ENCODE results near the gene PIM2. TPM values are rescaled to one million over a fixed set of nuclear protein-coding genes. Genes with fewer than 3 reads are reported as not detected.

PIM2 gene
- total and polyA plus RNA-seq, 2 of the 4 experiments (the other 2 are of a cell fraction), result 7.3 to 9.4 TPM

- in situ Hi-C loops (cut with MboI; ENCODE audit: low sequenced_read_pairs) (no loop called here), dilution Hi-C loops (cut with HindIII; ENCODE audit: low sequenced_read_pairs, unreplicated experiment) (no loop called here), intact Hi-C loops (cut with micrococcal nuclease) (no loop called here)
- H2AFZ ChIP-seq (replicated peaks; ENCODE audit: low read length, poor library complexity), result peak within 1 kb of the TSS; percentile 98
- H3K4me2 ChIP-seq (ENCODE audit: low read depth, low read length), result peak within 1 kb of the TSS; percentile 93
- H4K5ac ChIP-seq (ENCODE audit: low read depth, low read length), result peak within 1 kb of the TSS; percentile 76
- peak within 1 kb of the TSS; percentile 93 for H3K9ac ChIP-seq (ENCODE audit: low read depth, low read length)
- H3K4ac ChIP-seq (ENCODE audit: low read depth, low read length), result peak within 1 kb of the TSS; percentile 95
- 0 out of 2 replicates have a peak, but pooled peaks cover 4% of the 10 kb centered on the region for H3K9me1 ChIP-seq (ENCODE audit: insufficient read depth, low read length)
- DNase-seq (peak; percentile 96), ATAC-seq (ENCODE audit: low read depth) (peak; percentile 94)
- peak within 1 kb of the TSS; percentile 96 for H4K91ac ChIP-seq (ENCODE audit: insufficient read depth, low read depth, low read length)
- H3K18ac ChIP-seq (ENCODE audit: low read depth, low read length), result peak within 1 kb of the TSS; percentile 80
- H4K8ac ChIP-seq (ENCODE audit: low read depth in 2 of 2, low read length in 2 of 2), result peak within 1 kb of the TSS; percentile 65 to 97
- peak within 1 kb of the TSS; percentile 85 for H2BK120ac ChIP-seq (ENCODE audit: low read depth, low read length)
- CTCF ChIA-PET, result no interaction called here
- H3K36me3 ChIP-seq (ENCODE audit: control insufficient read depth, insufficient read depth, low read length), result peaks cover 8% of the 10 kb centered on the region
- 33% methylated on average over 4 of the region's 49 CpGs; no CpG with 5 or more reads in 1 of the 2 experiments for WGBS, 2 experiments (ENCODE audit: extremely low coverage in 2 of 2, insufficient read length in 1 of 2)
- H4K20me1 ChIP-seq (ENCODE audit: insufficient read depth, low read length), result peaks cover 6% of the 10 kb centered on the region; the same call in 1 of the 2 replicates
- peak within 1 kb of the TSS; percentile 98 for H3K14ac ChIP-seq (replicated peaks; ENCODE audit: low read depth, low read length)
- peak within 1 kb of the TSS; percentile 95 for H2AK5ac ChIP-seq (ENCODE audit: low read depth, low read length)
- no TSS peak for BruUV-seq (replicated peaks)
- no peaks in the 10 kb centered on the region for H3K27me3 ChIP-seq (ENCODE audit: control insufficient read depth, insufficient read depth, low read length)
- POLR2A ChIA-PET (ENCODE audit: unreplicated experiment), result interaction anchor here (1.0 kb wide), 1 partner anchor 14 kb away, joined by 3 read pairs; the partner anchor contains the start of gene SLC35A2
- H2BK20ac ChIP-seq (ENCODE audit: low read depth, low read length), result no peak within 1 kb of the TSS
- H2BK5ac ChIP-seq (ENCODE audit: low read depth, low read length, poor library complexity, severe bottlenecking), result peak within 1 kb of the TSS; percentile 95
- H3K27ac ChIP-seq (ENCODE audit: insufficient read depth, low read length), result peak within 1 kb of the TSS; percentile 83
- no peaks in the 10 kb centered on the region for H3K9me3 ChIP-seq (ENCODE audit: control insufficient read depth, insufficient read depth, low read length)
- H3K56ac ChIP-seq (ENCODE audit: extremely low read depth, insufficient read depth, low read length), result peak within 1 kb of the TSS; percentile 83
- peak within 1 kb of the TSS; percentile 97; the same call in 1 of the 2 replicates for H3K23ac ChIP-seq (ENCODE audit: low read depth, low read length)
- peak within 1 kb of the TSS; percentile 95; the same call in 1 of the 3 replicates for H2BK15ac ChIP-seq (ENCODE audit: low read depth, low read length)
- peak within 1 kb of the TSS; percentile 78 for H3K4me3 ChIP-seq (ENCODE audit: insufficient read depth, low read depth, low read length)
- H2AK9ac ChIP-seq (replicated peaks; ENCODE audit: low read depth, low read length, poor library complexity), result peak within 1 kb of the TSS; percentile 96
- peaks cover 6 to 27% of the 10 kb centered on the region in 2 experiments for H3K79me1 ChIP-seq (ENCODE audit: low read depth in 1 of 2, low read length in 2 of 2)
- 0 out of 2 replicates have a peak, but pooled peaks cover 2% of the 10 kb centered on the region for H3K4me1 ChIP-seq (ENCODE audit: control insufficient read depth, insufficient read depth, low read length)
- TF ChIP-seq CHD1 (IDR thresholded peaks at IDR 0.05; ENCODE audit: low read depth, low read length) (peak; percentile 73; the same call in 1 of the 2 replicates), MAFK (IDR thresholded peaks at IDR 0.05; ENCODE audit: low read depth, low read length) (no peak), CTCF (conservative IDR thresholded peaks at IDR 0.05; ENCODE audit: low read depth, low read length) (no peak), ELK1 (IDR thresholded peaks at IDR 0.05; ENCODE audit: borderline replicate concordance, low read depth, low read length) (no peak), POLR2A (IDR thresholded peaks at IDR 0.05; ENCODE audit: low read depth, low read length) (peak; percentile 86), CEBPB (IDR thresholded peaks at IDR 0.05; ENCODE audit: low read depth, low read length) (0 out of 2 replicates have a peak, but pooled peaks have one; percentile 10), RFX5 (IDR thresholded peaks at IDR 0.05; ENCODE audit: low read depth, low read length) (0 out of 2 replicates have a peak, but pooled peaks have one; percentile 22), MAZ (IDR thresholded peaks at IDR 0.05; ENCODE audit: borderline replicate concordance, low read depth, low read length) (peak; percentile 18; the same call in 1 of the 2 replicates), NFE2L2 (IDR thresholded peaks at IDR 0.05; ENCODE audit: low read depth, low read length) (no peak), BHLHE40 (IDR thresholded peaks at IDR 0.05; ENCODE audit: low read depth, low read length) (peak; percentile 89), RAD21 (IDR thresholded peaks at IDR 0.05; ENCODE audit: low read length) (no peak), SMC3 (IDR thresholded peaks at IDR 0.05; ENCODE audit: low read depth, low read length) (no peak), MXI1 (IDR thresholded peaks at IDR 0.05; ENCODE audit: borderline replicate concordance, low read depth, low read length) (peak; percentile 3; the same call in 1 of the 2 replicates), RCOR1 (IDR thresholded peaks at IDR 0.05; ENCODE audit: insufficient replicate concordance, low read length) (no peak), FOS (IDR thresholded peaks at IDR 0.05; ENCODE audit: low read depth, low read length) (no peak)
Measured at GRCh38 chrX:48897625-48898306, 21.1 kb downstream of the PIM2 start, which contains the start of the genes PQBP1 and TIMM17B. Gene PQBP1, plus strand, starts transcription at chrX:48897930. Its CDS starts 580 bp downstream, at chrX:48898510. Gene TIMM17B, minus strand, starts transcription at chrX:48897768. Its CDS starts 19 bp downstream, at chrX:48897749.
